GM19351 (cell line): ENCODE data around the gene FGF12.

Source experiments
- ATAC-seq: cut with Tn5 transposase; IDR thresholded peaks from one replicate; pipeline ENCODE4 v1.9.1; 2021; ENCODE audit warnings: mild to moderate bottlenecking, moderate library complexity; ENCODE audit not compliant: unreplicated experiment

FGF12 gene

GRCh38 chr3:192365571-192365970 lies 361.8 kb downstream of the FGF12 start:
- ATAC-seq, result no peak

GRCh38 chr3:192364316-192364715 lies 363.0 kb downstream of the FGF12 start:
- ATAC-seq, result no peak

- ATAC-seq, result no peak
Observed at GRCh38 chr3:192354687-192355086, 372.7 kb downstream of the FGF12 start.

GRCh38 chr3:192352142-192352541 lies 375.2 kb downstream of the FGF12 start:
- ATAC-seq, result no peak

GRCh38 chr3:192351441-192351840 lies 375.9 kb downstream of the FGF12 start:
- ATAC-seq, result no peak

GRCh38 chr3:192340031-192340430 lies 387.3 kb downstream of the FGF12 start:
- ATAC-seq, result no peak

GRCh38 chr3:192339214-192339613 lies 388.1 kb downstream of the FGF12 start:
- no peak for ATAC-seq

GRCh38 chr3:192336286-192336685 lies 391.1 kb downstream of the FGF12 start:
- no peak for ATAC-seq

- peak; percentile 34 for ATAC-seq
Observed at GRCh38 chr3:192332386-192333291, 394.7 kb downstream of the FGF12 start.

- peak; percentile 74 for ATAC-seq
Observed at GRCh38 chr3:192331749-192332385, 395.5 kb downstream of the FGF12 start.

GRCh38 chr3:192326656-192327055 lies 400.7 kb downstream of the FGF12 start:
- no peak for ATAC-seq

- ATAC-seq, result no peak
Observed at GRCh38 chr3:192317564-192317963, 409.8 kb downstream of the FGF12 start.

GRCh38 chr3:192313605-192314004 lies 413.7 kb downstream of the FGF12 start:
- no peak for ATAC-seq

GRCh38 chr3:192307631-192308030 lies 419.7 kb downstream of the FGF12 start:
- no peak for ATAC-seq

GRCh38 chr3:192303235-192303634 lies 424.1 kb downstream of the FGF12 start:
- no peak for ATAC-seq

- ATAC-seq, result no peak
Observed at GRCh38 chr3:192302721-192303120, 424.6 kb downstream of the FGF12 start.

- no peak for ATAC-seq
Observed at GRCh38 chr3:192299921-192300320, 427.4 kb downstream of the FGF12 start.

GRCh38 chr3:192296845-192297244 lies 430.5 kb downstream of the FGF12 start:
- no peak for ATAC-seq

- no peak for ATAC-seq
Observed at GRCh38 chr3:192284443-192285072, 442.8 kb downstream of the FGF12 start.

GRCh38 chr3:192281207-192281880 lies 446.0 kb downstream of the FGF12 start:
- no peak for ATAC-seq

- no peak for ATAC-seq
Observed at GRCh38 chr3:192279664-192280063, 447.7 kb downstream of the FGF12 start.
